Naive B cell (primary cell): ENCODE measurements around the gene LSAMP. TPM values are rescaled to one million over a fixed set of nuclear protein-coding genes. Genes with fewer than 3 reads are reported as not detected.

ENCODE experiments used
- ATAC-seq, 2 donors: fragments of 150-1000 bp; cut with Tn5 transposase; 2 replicates each; pipeline ENCODE4 v1.10.0; 2021; ENCODE audit warnings: low read depth in 2 of 2, mild to moderate bottlenecking in 2 of 2, moderate library complexity in 2 of 2
- DNase-seq: peaks from one replicate; pipeline ENCODE4 v3.0.0; 2022
- H3K27ac Mint-ChIP-seq, 6 donors: one replicate each; pipeline ENCODE4 v1.8.0; 2020 to 2022; ENCODE audit warnings: mild to moderate bottlenecking in 6 of 6, mixed read lengths in 6 of 6, moderate library complexity in 5 of 6, inconsistent platforms in 2 of 6
- H3K27me3 Mint-ChIP-seq, 3 donors: one replicate each; pipeline ENCODE4 v1.8.0; 2021 to 2022; ENCODE audit warnings: mixed read lengths in 3 of 3, mild to moderate bottlenecking in 1 of 3
- H3K36me3 Mint-ChIP-seq, 2 donors: one replicate each; pipeline ENCODE4 v1.8.0; 2020 to 2022; ENCODE audit warnings: mixed read lengths in 2 of 2, inconsistent platforms in 1 of 2, mild to moderate bottlenecking in 1 of 2
- H3K4me1 Mint-ChIP-seq, 3 donors: one replicate each; pipeline ENCODE4 v1.8.0; 2020 to 2022; ENCODE audit warnings: mixed read lengths in 3 of 3, inconsistent platforms in 1 of 3, mild to moderate bottlenecking in 1 of 3, moderate library complexity in 1 of 3
- H3K4me3 Mint-ChIP-seq, 8 donors: one replicate each; pipeline ENCODE4 v1.8.0; 2020 to 2022; ENCODE audit warnings: mild to moderate bottlenecking in 8 of 8, mixed read lengths in 8 of 8, moderate library complexity in 8 of 8, inconsistent platforms in 2 of 8
- H3K9me3 Mint-ChIP-seq, 7 donors: one replicate each; pipeline ENCODE4 v1.8.0; 2020 to 2022; ENCODE audit warnings: mixed read lengths in 7 of 7, mild to moderate bottlenecking in 5 of 7, inconsistent platforms in 2 of 7, moderate library complexity in 1 of 7
- polyA plus RNA-seq, 6 donors: library from polyadenylated mRNA; unstranded; fragments of 300-500 nt; fragmentation: Illumina TruSeq; gene quantifications; one replicate each; pipeline ENCODE4 v1.2.3, GENCODE V29; 2021; ENCODE audit warnings: low read depth in 6 of 6

Gene LSAMP
- polyA plus RNA-seq, 6 donors from 2014 or later: not detected

DNA sequence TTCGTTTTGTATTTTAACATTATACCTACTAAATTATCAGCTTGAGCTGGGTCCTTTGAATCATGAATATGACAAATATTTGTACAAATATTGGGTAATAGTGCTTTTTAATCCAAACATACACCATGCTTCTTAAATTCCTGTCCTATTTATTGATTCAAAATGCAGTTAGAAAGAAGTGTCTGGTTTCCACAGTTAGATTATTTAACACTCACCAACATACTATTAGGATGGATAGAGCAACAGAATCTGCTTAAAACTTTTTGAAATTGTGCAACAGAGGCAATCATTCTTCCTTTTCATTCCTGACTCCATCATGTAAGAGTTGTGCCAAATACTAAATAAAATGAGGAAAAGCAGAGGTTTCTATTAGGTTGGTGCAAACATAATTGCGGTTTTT is 281.2 kb downstream of the LSAMP start:
- H3K27me3 Mint-ChIP-seq: no peaks in the 10 kb centered on the region
- ATAC-seq: no peak
- no peak overlapping the region for H3K27ac Mint-ChIP-seq
- H3K9me3 Mint-ChIP-seq: peaks cover 0 to 9% (median 3%) of the 10 kb centered on the region in 7 donors
- no peak overlapping the region for H3K4me3 Mint-ChIP-seq
- no peaks in the 10 kb centered on the region for H3K36me3 Mint-ChIP-seq
- no peak for DNase-seq
- H3K4me1 Mint-ChIP-seq: no peaks in the 10 kb centered on the region

DNA sequence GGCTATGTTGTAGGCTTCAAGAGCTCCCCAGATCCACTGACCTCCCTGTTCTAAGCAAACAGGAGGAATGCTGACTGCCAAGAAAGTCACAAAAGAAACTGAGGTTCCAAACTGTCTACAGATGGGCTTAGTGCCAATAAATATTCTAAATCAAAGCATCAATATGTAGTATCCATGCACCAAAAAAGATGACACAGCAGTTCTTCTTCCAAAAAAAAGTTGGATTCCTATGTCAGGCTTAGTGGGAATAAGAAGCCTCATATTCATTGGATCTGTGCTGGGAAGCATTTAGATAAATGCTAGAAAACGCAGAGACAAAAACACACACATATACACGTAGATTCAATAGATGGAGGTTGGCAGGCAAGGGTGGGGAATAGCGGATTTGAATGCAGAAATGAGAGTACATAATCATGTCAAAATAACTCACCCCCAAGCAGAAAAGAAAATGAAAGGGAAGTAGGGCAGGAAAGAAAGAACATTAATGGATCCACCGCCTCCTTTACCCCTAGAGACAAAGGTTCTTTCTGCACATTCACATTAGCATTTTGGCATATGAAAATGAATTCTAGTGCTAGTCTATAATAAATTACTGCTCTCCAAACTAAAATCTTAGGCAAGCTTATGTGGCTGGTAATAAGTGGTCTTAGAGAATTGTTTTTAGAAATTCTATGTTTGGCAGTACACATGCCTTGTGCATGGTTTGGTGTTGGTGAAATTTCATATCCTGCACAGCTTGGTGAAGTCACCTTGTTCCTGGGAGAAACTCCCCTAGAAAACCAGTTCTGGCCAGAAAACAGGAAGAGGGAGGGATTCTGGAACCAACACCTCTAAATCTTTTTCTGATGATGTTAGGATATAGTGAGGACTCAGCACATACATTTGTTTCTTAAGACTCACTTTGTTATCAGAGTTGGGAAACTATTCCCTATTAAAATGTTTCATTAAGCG is 283.4 kb downstream of the LSAMP start:
- no peak overlapping the region for H3K27ac Mint-ChIP-seq
- DNase-seq: no peak
- H3K9me3 Mint-ChIP-seq: peaks cover 0 to 9% (median 2%) of the 10 kb centered on the region in 7 donors

DNA sequence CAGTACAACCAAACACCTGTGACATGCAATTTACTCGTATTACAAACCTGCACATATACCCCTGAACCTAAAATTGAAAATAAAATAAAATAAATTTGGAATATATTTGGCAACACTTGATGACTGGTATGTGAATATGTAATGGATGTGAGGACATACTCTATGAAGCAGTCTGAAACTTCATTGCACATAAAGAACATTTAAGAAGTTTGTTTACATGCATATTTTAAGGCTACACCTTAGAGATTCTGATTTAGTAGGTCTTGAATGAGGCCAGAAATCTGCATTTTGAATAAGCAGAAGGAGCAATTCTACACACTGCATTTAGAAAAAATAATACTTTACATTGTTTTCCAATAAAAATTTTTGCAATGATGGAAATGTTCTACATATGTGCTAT is 284.7 kb downstream of the LSAMP start:
- Mint-ChIP-seq H3K4me1 (no peaks in the 10 kb centered on the region), H3K9me3 (peaks cover 0 to 9% (median 4%) of the 10 kb centered on the region in 7 donors), H3K4me3 (no peak overlapping the region), H3K36me3 (no peaks in the 10 kb centered on the region), H3K27me3 (no peaks in the 10 kb centered on the region), H3K27ac (no peak overlapping the region)
- DNase-seq (no peak), ATAC-seq (no peak)

More for the DNA sequence above, 283.4 kb downstream of the LSAMP start:
- H3K36me3 Mint-ChIP-seq: no peaks in the 10 kb centered on the region
- ATAC-seq: no peak
- H3K27me3 Mint-ChIP-seq: no peaks in the 10 kb centered on the region
- no peaks in the 10 kb centered on the region for H3K4me1 Mint-ChIP-seq
- H3K4me3 Mint-ChIP-seq: no peak overlapping the region

DNA sequence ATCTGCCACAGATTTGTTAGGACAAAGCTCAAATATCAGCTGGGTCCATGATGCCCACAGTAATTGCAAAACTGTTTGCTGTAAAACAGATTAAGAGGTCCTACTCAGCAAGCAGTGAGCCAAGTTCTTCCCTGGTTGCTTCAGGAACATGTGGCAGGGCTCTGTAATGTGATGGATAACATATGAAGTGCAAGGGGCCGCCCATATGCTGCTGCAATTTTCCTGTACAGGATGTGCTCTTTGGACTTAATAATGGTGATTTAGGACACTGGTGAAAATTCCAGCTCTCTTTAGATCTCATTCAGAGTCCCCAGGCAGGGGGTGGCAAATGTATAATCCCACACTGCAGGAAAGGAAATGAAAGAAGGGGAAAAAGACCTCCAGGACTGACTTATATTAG is 289.4 kb downstream of the LSAMP start:
- ATAC-seq (no peak), DNase-seq (no peak)
- Mint-ChIP-seq H3K9me3 (peaks cover 0 to 8% (median 4%) of the 10 kb centered on the region in 7 donors), H3K4me3 (no peak overlapping the region), H3K27me3 (no peaks in the 10 kb centered on the region), H3K27ac (no peak overlapping the region), H3K4me1 (no peaks in the 10 kb centered on the region), H3K36me3 (no peaks in the 10 kb centered on the region)

DNA sequence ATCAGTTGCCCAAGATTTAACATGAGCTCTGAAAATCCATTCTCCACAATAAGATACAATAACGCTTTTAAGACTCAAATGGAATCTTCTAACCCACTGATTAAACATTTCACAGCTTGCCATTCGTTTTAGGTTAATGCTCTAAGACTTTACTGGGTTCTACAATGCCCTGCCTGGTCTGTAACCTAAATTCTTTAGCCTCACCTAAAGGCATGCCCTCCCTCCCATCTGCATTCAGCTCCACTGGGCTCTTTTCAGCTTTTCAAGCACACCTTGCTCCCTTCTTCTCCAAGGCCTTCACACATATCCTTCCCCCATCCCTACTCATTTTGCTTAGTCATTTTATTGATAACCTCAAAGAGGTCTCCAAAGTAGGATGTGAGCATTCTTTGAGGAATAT is 290.9 kb downstream of the LSAMP start:
- ATAC-seq: no peak

DNA sequence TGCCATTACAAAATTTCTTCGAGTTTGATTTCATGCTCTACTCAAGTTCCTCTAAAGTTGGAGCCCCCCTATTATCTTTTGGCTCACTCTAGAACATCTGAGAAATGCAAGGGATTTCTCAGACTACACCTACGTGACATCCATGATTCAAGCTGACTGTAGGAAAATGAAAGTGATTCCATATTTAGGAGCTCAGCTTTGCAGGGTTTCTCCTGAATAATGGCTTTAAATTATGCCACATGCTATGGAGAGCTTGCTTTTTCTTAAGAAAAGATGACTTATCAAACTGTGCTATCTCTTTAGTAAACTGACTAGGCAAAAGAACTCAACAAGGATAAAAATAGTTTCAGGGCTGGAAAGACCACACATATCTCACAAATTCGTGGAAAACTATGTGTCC is 292.1 kb downstream of the LSAMP start:
- H3K36me3 Mint-ChIP-seq: no peaks in the 10 kb centered on the region

More for the DNA sequence above, 290.9 kb downstream of the LSAMP start:
- Mint-ChIP-seq H3K27me3 (no peaks in the 10 kb centered on the region), H3K9me3 (peaks cover 0 to 5% (median 0%) of the 10 kb centered on the region in 7 donors), H3K4me3 (no peak overlapping the region), H3K27ac (no peak overlapping the region), H3K4me1 (no peaks in the 10 kb centered on the region), H3K36me3 (no peaks in the 10 kb centered on the region)
- no peak for DNase-seq

DNA sequence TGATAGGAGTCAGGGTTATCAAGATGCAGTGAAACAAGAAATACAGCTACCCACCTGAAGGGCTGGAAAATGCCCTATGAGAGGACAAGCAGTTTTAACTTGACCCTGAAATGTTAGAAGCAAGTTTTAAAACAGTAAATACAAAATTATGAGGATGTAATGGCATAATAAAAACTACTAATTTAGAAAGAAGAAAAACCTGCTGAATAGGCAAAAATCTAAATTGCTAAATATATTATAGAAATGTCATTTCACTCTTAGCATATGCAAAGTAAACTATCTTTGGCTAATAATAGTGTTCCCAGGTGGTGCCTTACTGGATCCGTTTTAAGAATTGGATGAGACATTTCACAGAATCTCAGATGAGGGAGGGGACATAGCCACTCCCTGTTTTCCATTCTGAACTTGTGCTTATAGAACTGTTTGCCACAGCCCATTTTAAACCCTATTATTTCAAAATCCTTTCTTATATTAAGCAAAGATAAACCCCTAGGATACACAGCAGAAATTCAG is 294.6 kb downstream of the LSAMP start:
- Mint-ChIP-seq H3K27ac (no peak overlapping the region), H3K27me3 (no peaks in the 10 kb centered on the region), H3K4me3 (no peak overlapping the region), H3K9me3 (peaks cover 1 to 16% (median 7%) of the 10 kb centered on the region in 7 donors), H3K36me3 (no peaks in the 10 kb centered on the region), H3K4me1 (no peaks in the 10 kb centered on the region)
- no peak for DNase-seq
- ATAC-seq: no peak

More for the DNA sequence above, 292.1 kb downstream of the LSAMP start:
- Mint-ChIP-seq H3K27me3 (no peaks in the 10 kb centered on the region), H3K4me1 (no peaks in the 10 kb centered on the region), H3K9me3 (peaks cover 0 to 6% (median 0%) of the 10 kb centered on the region in 7 donors), H3K27ac (no peak overlapping the region), H3K4me3 (peak overlapping the region in 1 of 8 donors; percentile 6)
- DNase-seq (no peak), ATAC-seq (no peak)

DNA sequence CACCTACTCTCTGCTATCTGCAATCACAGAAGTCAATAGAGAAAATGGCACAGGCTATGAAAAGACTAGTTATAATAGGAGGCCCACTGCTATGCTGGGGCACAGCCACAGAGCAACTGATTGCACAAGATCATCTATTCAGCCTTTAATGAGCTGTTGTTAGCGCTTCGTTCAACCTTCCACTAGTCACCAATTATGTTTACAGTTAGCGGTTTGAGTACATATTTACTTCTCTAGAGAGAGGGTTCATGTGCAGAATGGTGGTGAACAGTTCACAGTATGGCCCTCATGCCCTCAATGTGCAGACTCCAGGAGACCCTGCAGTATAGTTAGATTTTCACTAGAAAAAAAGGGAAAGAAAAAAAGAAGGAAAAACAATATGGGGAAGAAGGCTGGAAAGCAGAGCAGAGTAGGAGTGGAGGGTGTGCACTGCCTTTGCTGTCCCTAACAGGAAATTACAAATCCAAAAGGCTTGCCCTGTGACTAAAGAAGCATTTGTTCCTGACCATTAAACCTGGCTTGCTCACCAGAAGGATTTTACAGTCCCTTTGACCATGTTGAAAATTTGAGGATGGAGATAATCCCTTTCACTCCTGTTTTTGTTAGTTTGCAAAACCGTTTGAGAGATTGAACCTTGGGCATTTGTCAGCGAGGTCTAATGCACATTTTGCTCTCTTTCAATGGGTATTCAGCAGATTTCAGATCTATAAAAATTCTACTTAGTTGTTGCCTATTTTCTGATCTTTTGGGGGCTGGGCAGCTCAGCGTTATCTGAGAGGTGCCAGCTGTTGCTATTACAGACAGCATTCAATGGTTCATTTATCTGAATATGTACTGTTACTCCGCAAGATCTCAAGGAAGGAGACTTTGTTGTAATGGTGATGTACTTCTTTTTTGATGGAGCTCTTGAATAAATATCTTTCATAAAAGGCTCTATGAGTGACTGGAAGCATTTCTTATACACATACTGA is 296.1 kb downstream of the LSAMP start:
- no peaks in the 10 kb centered on the region for H3K27me3 Mint-ChIP-seq
- ATAC-seq: no peak

DNA sequence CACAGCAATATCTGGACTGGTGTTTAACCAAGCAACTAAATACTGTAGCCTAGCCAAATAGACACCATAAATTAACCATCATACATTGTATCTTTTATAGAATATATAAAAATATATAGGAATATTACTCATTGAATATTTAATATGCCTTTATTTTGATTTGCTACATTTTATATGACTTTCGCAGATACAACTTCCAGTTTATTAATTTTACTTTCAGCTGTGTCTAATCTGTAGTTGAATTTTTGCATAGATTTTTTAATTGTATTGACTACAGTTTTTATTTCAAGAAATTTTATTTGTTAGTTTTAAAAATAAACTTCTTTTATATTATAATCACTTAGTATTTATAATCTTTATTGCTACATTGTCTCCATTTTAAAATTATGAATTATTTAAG is 299.7 kb downstream of the LSAMP start:
- no peak for DNase-seq
- no peak overlapping the region for H3K27ac Mint-ChIP-seq

More for the DNA sequence above, 296.1 kb downstream of the LSAMP start:
- no peak overlapping the region for H3K27ac Mint-ChIP-seq
- no peaks in the 10 kb centered on the region for H3K4me1 Mint-ChIP-seq
- peaks cover 3 to 28% (median 8%) of the 10 kb centered on the region in 7 donors for H3K9me3 Mint-ChIP-seq
- no peak overlapping the region for H3K4me3 Mint-ChIP-seq
- H3K36me3 Mint-ChIP-seq: no peaks in the 10 kb centered on the region
- no peak for DNase-seq

DNA sequence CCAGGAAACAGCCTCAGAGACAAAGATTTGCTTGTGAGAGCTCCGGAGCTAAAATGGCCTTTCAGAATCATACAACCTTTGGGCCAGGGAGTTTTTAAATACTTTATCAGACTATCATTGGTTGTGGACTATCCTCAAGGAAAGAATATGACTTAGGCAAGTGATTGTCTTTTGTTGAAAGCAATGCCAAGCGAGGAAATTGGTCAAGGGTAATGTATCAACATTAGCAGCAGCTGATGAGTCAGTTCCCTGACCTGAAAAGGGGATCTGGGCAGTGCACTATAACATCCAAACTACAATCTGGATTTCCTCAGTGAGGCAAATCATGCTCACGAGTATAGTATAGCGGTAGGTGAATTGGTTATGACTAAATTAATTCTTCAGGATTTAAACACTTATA is 303.6 kb downstream of the LSAMP start:
- H3K4me1 Mint-ChIP-seq: no peaks in the 10 kb centered on the region
- H3K9me3 Mint-ChIP-seq: peaks cover 2 to 21% (median 8%) of the 10 kb centered on the region in 7 donors
- H3K27me3 Mint-ChIP-seq: no peaks in the 10 kb centered on the region
- ATAC-seq (no peak), DNase-seq (no peak)
- H3K36me3 Mint-ChIP-seq: no peaks in the 10 kb centered on the region
- no peak overlapping the region for H3K4me3 Mint-ChIP-seq
- H3K27ac Mint-ChIP-seq: no peak overlapping the region

More for the DNA sequence above, 299.7 kb downstream of the LSAMP start:
- no peaks in the 10 kb centered on the region for H3K27me3 Mint-ChIP-seq
- no peaks in the 10 kb centered on the region for H3K36me3 Mint-ChIP-seq
- no peaks in the 10 kb centered on the region for H3K4me1 Mint-ChIP-seq
- no peak for ATAC-seq
- no peak overlapping the region for H3K4me3 Mint-ChIP-seq
- peaks cover 3 to 28% (median 8%) of the 10 kb centered on the region in 7 donors for H3K9me3 Mint-ChIP-seq

DNA sequence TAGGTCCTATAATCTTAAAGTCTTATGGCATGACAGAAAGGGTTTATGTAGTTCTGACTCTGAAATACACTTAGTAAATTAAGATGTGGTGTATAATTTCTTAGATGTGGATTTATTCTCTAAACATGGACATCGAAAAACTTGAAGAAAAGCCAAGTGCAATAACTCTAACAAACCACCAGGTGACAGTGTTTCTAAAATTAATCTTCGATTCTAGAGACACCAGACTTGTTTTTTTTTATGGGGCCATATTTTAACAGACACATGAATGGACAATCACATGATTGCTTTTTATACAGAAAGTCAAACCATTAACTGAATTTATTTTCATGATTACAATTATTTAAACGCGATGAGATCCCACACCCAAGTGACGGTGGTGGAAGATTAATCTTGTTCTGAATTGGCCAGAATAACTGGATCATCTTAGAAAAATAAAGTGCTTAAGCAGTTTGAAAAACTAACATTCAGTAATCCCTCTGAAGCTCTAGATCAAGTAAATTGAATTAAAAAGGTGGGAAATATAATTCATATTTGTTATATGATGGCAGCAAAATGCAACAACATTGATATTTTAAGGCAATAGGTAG is 305.1 kb downstream of the LSAMP start:
- H3K4me3 Mint-ChIP-seq: no peak overlapping the region
- DNase-seq (no peak), ATAC-seq (no peak)
- H3K4me1 Mint-ChIP-seq: no peaks in the 10 kb centered on the region
- no peaks in the 10 kb centered on the region for H3K36me3 Mint-ChIP-seq
- H3K27me3 Mint-ChIP-seq: no peaks in the 10 kb centered on the region
- H3K9me3 Mint-ChIP-seq: peaks cover 0 to 9% (median 2%) of the 10 kb centered on the region in 7 donors
- H3K27ac Mint-ChIP-seq: no peak overlapping the region

DNA sequence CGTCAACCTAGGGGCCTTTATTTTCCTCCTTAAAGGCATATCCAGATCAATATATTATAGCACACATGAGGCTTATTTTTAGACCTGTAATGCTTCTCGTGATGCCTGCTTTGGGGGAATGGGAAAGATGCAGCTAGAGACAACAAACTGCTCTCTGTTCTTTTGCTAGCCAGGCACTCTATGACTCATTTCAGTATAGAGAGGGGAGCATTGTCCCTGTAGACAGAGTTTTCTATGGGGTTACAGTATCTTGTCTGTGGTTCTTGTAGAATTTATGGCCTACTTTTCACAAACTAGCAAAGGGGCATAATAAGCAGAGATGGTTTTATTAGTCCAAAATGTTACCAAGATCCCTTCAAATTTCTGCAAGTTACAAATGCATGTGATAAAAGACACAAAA is 305.6 kb downstream of the LSAMP start:
- Mint-ChIP-seq H3K36me3 (no peaks in the 10 kb centered on the region), H3K27ac (no peak overlapping the region), H3K9me3 (peaks cover 0 to 3% (median 0%) of the 10 kb centered on the region in 7 donors), H3K27me3 (no peaks in the 10 kb centered on the region), H3K4me1 (no peaks in the 10 kb centered on the region), H3K4me3 (no peak overlapping the region)
- no peak for ATAC-seq
- DNase-seq: no peak
